Sigmoid colon (tissue), 4 donors: Measurements from ENCODE around the gene ZFAND6.

Experiments
- EP300 ChIP-seq, 4 donors: sonication (generic); formaldehyde crosslinking; IDR thresholded peaks; one replicate each; pipeline ENCODE4 v1.6.1; 2017; ENCODE audit warnings: antibody characterized with exemption in 4 of 4
- POLR2A ChIP-seq, 2 donors: fragments of 450-650 bp; IDR thresholded peaks; one replicate each; pipeline ENCODE4 v1.6.1; 2016; ENCODE audit warnings: antibody characterized with exemption in 2 of 2, mild to moderate bottlenecking in 2 of 2, moderate library complexity in 2 of 2
- TF ChIP-seq, protein P1 (sequence below), 4 experiments: fragments of 450-650 bp in 3 of 4; fragments of 200-600 bp in 1 of 4; IDR thresholded peaks; one replicate each; pipeline ENCODE4 v1.5.1; 2016 to 2019; ENCODE audit warnings: antibody characterized with exemption in 4 of 4, mild to moderate bottlenecking in 3 of 4, moderate library complexity in 2 of 4

DNA sequence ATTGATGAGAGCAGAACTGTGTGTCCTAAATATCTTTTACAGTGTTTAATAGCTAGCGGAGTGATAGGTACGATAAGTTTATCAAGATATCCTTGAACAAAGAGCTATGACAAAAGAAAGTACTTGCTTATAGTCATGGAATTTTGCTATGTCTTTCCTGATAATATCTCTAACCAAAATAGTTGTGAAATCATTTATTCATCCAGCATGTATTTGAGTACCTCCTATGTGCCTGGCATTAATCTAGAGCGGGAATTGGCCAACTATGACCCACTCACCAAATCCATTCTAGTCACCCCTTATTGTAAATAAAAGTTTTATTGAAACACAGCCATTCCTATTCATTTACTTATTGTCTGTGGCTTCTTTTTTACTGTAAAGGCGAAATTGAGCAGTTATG is 46.6 kb downstream of the ZFAND6 start:
- TF ChIP-seq, protein P1, sequence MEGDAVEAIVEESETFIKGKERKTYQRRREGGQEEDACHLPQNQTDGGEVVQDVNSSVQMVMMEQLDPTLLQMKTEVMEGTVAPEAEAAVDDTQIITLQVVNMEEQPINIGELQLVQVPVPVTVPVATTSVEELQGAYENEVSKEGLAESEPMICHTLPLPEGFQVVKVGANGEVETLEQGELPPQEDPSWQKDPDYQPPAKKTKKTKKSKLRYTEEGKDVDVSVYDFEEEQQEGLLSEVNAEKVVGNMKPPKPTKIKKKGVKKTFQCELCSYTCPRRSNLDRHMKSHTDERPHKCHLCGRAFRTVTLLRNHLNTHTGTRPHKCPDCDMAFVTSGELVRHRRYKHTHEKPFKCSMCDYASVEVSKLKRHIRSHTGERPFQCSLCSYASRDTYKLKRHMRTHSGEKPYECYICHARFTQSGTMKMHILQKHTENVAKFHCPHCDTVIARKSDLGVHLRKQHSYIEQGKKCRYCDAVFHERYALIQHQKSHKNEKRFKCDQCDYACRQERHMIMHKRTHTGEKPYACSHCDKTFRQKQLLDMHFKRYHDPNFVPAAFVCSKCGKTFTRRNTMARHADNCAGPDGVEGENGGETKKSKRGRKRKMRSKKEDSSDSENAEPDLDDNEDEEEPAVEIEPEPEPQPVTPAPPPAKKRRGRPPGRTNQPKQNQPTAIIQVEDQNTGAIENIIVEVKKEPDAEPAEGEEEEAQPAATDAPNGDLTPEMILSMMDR (IDR thresholded peaks at IDR 0.05): no peak
- no peak for TF ChIP-seq POLR2A (IDR thresholded peaks at IDR 0.05)
- TF ChIP-seq EP300 (IDR thresholded peaks at IDR 0.05): no peak
